ENCODE results near the gene DDX51. TPM values are rescaled to one million over a fixed set of nuclear protein-coding genes. Genes with fewer than 3 reads are reported as not detected.

DDX51 gene
- total RNA-seq, 1 experiment from 2014 or later: 38.1 TPM

DNA sequence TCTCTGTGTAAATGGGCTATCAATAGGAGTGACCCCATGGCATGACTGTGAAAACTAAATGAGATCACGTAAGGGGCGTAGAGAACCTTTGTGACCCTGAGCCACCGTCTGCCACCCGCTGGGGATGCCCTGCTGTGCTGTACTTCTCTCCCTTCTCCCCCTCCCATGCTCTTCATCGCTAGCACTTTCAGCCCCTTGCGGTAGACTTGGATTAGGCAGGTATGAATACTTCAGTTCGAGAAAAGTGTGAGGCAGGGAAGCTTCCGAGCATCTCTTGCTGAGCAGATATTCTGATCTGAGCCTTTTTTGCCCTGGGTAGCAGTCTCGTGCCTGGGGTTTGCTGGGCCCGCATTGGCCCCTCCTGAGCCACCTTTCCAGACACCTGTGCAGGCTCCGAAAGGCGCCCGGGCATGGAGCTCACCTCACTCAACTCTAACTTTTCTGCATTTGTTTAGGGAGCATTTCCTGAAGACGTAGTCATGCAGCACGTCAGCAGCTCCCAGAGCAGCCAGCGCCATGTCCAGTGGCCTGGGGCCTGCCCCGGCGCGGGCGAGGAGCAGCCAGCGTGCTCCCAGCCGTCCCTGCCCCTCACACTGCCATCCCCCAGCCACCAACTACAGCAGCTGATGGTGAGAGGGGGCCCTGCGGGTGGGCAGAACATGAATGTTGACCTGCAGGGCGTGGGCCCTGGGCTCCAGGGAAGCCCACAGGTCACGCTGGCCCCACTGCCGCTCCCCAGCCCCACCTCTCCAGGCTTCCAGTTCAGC lies 40.4 kb downstream of the DDX51 start:
- ChIA-PET POLR2A (no interaction called here), RAD21 (ENCODE audit: low non-redundant PET in 1 of 2, low total read pairs in 2 of 2, uncharacterized antibody in 2 of 2, unreplicated experiment in 2 of 2) (no interaction called here), CTCF (no interaction called here)
- no peak overlapping the region for H3K4me3 ChIP-seq (replicated peaks in 1 of 2; ENCODE audit: low read depth in 1 of 2, low read length in 2 of 2)
- intact Hi-C loops (cut with micrococcal nuclease): no loop called here
- DNase-seq (ENCODE audit: low read depth, low spot score) (no peak), ATAC-seq (no peak; the same call in 1 of the 2 replicates)
- TF ChIP-seq SRF (IDR thresholded peaks at IDR 0.05; ENCODE audit: low read depth) (no peak), ELF1 (IDR thresholded peaks at IDR 0.05; ENCODE audit: borderline replicate concordance, low read depth) (no peak), EZH2 (IDR thresholded peaks at IDR 0.05) (no peak), CBX3 (IDR thresholded peaks at IDR 0.05; ENCODE audit: low read depth) (no peak), CEBPB (IDR thresholded peaks at IDR 0.05; ENCODE audit: low read depth) (no peak), TCF7L2 (IDR thresholded peaks at IDR 0.05; ENCODE audit: borderline replicate concordance, extremely low read depth, insufficient read depth, insufficient read length) (no peak), YY1 (IDR thresholded peaks at IDR 0.05; ENCODE audit: extremely low read depth, insufficient replicate concordance, low read depth, low read length) (no peak), REST (IDR thresholded peaks at IDR 0.05; ENCODE audit: low read depth) (no peak), EZH2phosphoT487 (IDR thresholded peaks at IDR 0.05; ENCODE audit: borderline replicate concordance) (no peak), POLR2A (IDR thresholded peaks at IDR 0.05; ENCODE audit: borderline replicate concordance, extremely low read depth, insufficient read depth, insufficient read length) (no peak), ZFX (IDR thresholded peaks at IDR 0.05) (no peak), CTCF (IDR thresholded peaks at IDR 0.05 in 2 of 3, conservative IDR thresholded peaks at IDR 0.05 in 1 of 3; ENCODE audit: borderline replicate concordance in 1 of 3, insufficient read depth in 1 of 3, low read depth in 2 of 3, low read length in 2 of 3) (no peak), ZNF274 (IDR thresholded peaks at IDR 0.05; ENCODE audit: low read depth, low read length) (no peak), ZBTB33 (IDR thresholded peaks at IDR 0.05; ENCODE audit: extremely low read depth, insufficient replicate concordance, low read length) (no peak), MAX (IDR thresholded peaks at IDR 0.05) (no peak), SP1 (IDR thresholded peaks at IDR 0.05; ENCODE audit: low read depth) (no peak), FOSL1 (IDR thresholded peaks at IDR 0.05; ENCODE audit: low read depth) (no peak), JUND (IDR thresholded peaks at IDR 0.05) (no peak), RAD21 (IDR thresholded peaks at IDR 0.05; ENCODE audit: low read depth) (no peak)
- TF ChIP-seq, protein P1, sequence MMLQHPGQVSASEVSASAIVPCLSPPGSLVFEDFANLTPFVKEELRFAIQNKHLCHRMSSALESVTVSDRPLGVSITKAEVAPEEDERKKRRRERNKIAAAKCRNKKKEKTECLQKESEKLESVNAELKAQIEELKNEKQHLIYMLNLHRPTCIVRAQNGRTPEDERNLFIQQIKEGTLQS (IDR thresholded peaks at IDR 0.05): no peak
- no peaks in the 10 kb centered on the region for H3K9me2 ChIP-seq (ENCODE audit: insufficient read depth)
- no peaks in the 10 kb centered on the region for H3K9me3 ChIP-seq (ENCODE audit: control insufficient read depth in 1 of 2, insufficient read depth in 1 of 2, low read depth in 1 of 2, low read length in 2 of 2)
- no peaks in the 10 kb centered on the region for H3K79me2 ChIP-seq (ENCODE audit: insufficient read depth, low read length)
- H4K20me1 ChIP-seq (ENCODE audit: insufficient read depth): no peaks in the 10 kb centered on the region
- H3K4me2 ChIP-seq (ENCODE audit: low read length): no peak overlapping the region
- no peaks in the 10 kb centered on the region for H3K36me3 ChIP-seq (ENCODE audit: control insufficient read depth in 1 of 2, insufficient read depth in 2 of 2, low read length in 2 of 2)
- no TSS peak for BruUV-seq (replicated peaks)
- no peaks in the 10 kb centered on the region for H3K4me1 ChIP-seq (ENCODE audit: control insufficient read depth in 1 of 2, insufficient read depth in 2 of 2, low read length in 2 of 2)
- no peak overlapping the region for H2AFZ ChIP-seq (ENCODE audit: low read depth, low read length, poor library complexity, severe bottlenecking)
- H3K9ac ChIP-seq (ENCODE audit: low read length): no peak overlapping the region
- no peak overlapping the region for H3K27ac ChIP-seq (ENCODE audit: low read depth, low read length)
- no peaks in the 10 kb centered on the region for H3K27me3 ChIP-seq (ENCODE audit: insufficient read depth, low read length)

Measured in HCT116 (cell line).